ENCODE results near the gene ZNF621.

- TF ChIP-seq POLR2A (IDR thresholded peaks at IDR 0.05; ENCODE audit: low read depth, low read length) (no peak), TAF1 (IDR thresholded peaks at IDR 0.05; ENCODE audit: low read depth, low read length) (no peak), PAX5 (IDR thresholded peaks at IDR 0.05; ENCODE audit: insufficient read depth, low read length, severe bottlenecking) (no peak), POLR2AphosphoS5 (IDR thresholded peaks at IDR 0.05; ENCODE audit: low read depth, low read length) (no peak)
Observed at GRCh38 chr3:40518067-40518466, 6.7 kb upstream of the ZNF621 start.

Measured in GM12891 (cell line).